Retinal pigment epithelial cell (primary cell): ENCODE measurements around the gene WBP2NL.
A peak's percentile ranks its signal among the peaks of the same experiment; 100 is the strongest.
"Not testable (repeated sequence)": the region's sequence is repeated elsewhere in the genome, so short reads cannot be mapped to it uniquely, and the experiment has no call there.

Experiments
- DNase-seq: peaks from one replicate; pipeline ENCODE4 v3.0.0-alpha.2; 2010; ENCODE audit warnings: low read depth
- H3K4me3 ChIP-seq: 2 replicates; pipeline ENCODE4 v1.5.1; 2011; ENCODE audit warnings: mild to moderate bottlenecking, low read length, control low read depth, moderate library complexity
- CTCF ChIP-seq: conservative IDR thresholded peaks from 2 replicates; pipeline ENCODE4 v1.5.1; 2011; ENCODE audit warnings: low read depth, low read length, control low read depth, inconsistent platforms

WBP2NL gene

GRCh38 chr22:41998361-41999261 lies at the start of gene WBP2NL:
TSS of gene WBP2NL (plus strand) at chr22:41998788. CDS start at chr22:41998819, 31 bp downstream.
- DNase-seq: peak; percentile 39
- no peak for TF ChIP-seq CTCF
- peak within 1 kb of the TSS; percentile 57 for H3K4me3 ChIP-seq

GRCh38 chr22:41948928-41949296 lies 49.7 kb upstream of the WBP2NL start:
- H3K4me3 ChIP-seq, DNase-seq: not testable (repeated sequence)

GRCh38 chr22:41949297-41949965 lies 49.2 kb upstream of the WBP2NL start:
- TF ChIP-seq CTCF: no peak
- DNase-seq: no peak
- no peak overlapping the region for H3K4me3 ChIP-seq

- H3K4me3 ChIP-seq: no peak within 1 kb of the TSS
- no peak for DNase-seq
- TF ChIP-seq CTCF: peak; percentile 6
Observed at GRCh38 chr22:41951898-41952474, 46.6 kb upstream of the WBP2NL start, which contains the start of gene SMIM45. TSS of gene SMIM45 (plus strand) at chr22:41952150.

- no peak for DNase-seq
- H3K4me3 ChIP-seq: no peak overlapping the region
- no peak for TF ChIP-seq CTCF
Observed at GRCh38 chr22:41952713-41953112, 45.9 kb upstream of the WBP2NL start.

GRCh38 chr22:41957941-41958556 lies 40.5 kb upstream of the WBP2NL start:
- TF ChIP-seq CTCF: no peak
- DNase-seq: no peak
- no peak overlapping the region for H3K4me3 ChIP-seq

GRCh38 chr22:41963453-41964111 lies 35.0 kb upstream of the WBP2NL start:
- DNase-seq: peak; percentile 73
- no peak overlapping the region for H3K4me3 ChIP-seq
- no peak for TF ChIP-seq CTCF
